HG03196 (cell line): Measurements from ENCODE around the gene HSDL1.

ENCODE experiments used
- ATAC-seq: cut with Tn5 transposase; IDR thresholded peaks from one replicate; pipeline ENCODE4 v1.9.1; 2021; ENCODE audit not compliant: unreplicated experiment

The HSDL1 gene

DNA sequence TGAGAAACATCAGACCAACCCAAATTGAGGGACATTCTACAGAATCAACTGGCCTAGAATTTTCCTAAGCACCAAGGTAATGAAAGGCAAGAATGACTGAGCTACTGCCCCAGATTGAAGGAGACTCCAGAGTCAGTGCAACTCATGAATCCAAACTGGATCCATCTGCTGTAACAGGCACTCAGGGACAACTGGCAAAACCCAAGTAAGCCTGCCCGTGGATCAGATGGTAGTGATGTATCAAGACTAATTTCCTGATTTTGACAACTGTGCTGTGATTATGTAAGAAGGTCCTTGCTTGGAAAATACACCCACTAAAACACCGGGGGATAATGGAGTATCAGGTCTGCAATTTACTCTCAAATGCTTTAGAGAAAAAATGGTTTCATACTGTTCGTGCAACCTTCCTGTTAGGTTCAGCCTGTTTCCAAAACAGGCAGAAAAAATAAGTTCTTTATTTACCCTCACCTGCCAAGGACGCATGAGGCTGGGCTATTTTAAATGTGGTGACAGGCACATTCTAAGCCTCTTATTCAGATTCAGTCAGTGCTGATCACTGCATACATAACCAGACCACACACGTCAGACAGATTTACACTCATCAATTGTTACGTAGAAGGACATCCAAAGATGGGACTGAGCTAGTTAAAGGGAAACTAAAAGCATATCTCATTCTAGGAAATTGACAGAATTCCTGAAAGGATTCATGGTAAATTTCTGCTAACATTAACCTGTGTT is 35.2 kb downstream of the HSDL1 start:
- ATAC-seq: no peak

DNA sequence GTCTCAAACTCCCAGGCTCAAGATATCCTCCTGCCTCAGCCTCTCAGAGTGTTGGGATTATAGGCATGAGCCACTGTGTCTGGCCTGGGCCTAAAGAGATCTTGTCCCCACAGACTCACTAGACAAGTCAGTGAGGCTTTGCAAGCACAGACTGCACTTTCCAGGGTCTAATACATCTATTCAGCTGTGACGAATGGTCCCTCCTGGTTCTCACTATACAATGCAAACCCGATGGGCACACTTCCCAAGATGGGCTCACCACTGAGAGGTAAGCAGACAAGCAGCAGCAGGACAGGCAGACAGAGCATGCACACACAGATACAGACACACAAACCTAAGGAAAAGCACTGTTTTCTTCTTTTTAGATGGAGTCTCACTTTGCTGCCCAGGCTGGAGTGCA is 37.1 kb downstream of the HSDL1 start:
- ATAC-seq: no peak

DNA sequence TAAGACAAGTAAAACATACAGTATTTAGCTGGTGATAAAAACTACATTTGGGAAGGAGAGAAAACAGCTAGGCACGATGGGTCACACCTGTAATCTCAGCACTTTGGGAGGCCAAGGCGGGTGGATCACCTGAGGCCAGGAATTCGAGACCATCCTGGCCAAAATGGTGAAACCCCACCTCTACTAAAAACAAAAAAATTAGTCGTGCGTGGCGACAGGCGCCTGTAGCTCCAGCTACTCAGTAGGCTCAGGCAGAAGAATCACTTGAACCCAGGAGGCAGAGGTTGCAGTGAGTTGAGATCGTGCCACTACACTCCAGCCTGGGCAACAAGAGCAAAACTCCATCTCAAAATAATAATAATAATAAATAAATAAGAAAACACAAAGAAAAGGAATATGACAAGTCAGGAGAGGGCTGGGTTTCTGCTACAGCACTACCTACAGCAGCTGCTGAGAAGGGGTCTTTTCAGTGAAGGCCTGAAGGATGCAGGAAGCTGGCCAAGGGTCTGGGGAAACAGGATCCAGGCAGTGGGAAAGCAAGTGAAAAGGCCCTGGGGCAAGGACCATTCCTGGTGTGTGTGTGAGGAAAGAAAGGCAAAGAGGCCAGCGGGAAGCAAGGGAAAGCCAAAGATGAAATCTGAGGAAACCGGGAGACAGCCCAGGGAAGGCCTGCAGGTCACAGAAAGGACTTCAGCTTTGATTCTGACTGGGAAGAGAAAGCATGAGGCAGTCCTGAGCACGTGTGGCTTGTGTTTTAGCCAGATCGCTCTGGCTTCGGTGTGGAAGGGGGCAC is 38.8 kb downstream of the HSDL1 start:
- ATAC-seq: no peak

GRCh38 chr16:84105301-84105815 is 39.6 kb downstream of the HSDL1 start:
- ATAC-seq: no peak

DNA sequence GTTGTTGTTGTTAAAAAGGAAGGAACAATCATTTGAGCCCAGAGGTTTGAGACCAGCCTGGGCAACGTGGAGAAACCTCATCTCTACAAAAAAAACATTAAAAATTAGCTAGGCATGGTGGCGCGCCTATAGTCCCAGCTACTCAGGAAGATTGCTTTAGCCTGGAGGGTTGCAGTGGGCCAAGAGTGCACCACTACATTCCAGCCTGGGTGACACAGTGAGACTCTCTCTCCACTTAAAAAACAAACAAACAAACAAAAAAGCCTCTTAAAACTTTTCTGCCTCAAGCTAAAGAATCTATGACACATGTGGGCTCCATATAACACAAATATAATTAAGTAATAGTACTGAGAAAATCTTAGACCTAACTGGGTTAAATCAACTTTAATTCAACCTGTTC is 40.7 kb downstream of the HSDL1 start:
- ATAC-seq: no peak

DNA sequence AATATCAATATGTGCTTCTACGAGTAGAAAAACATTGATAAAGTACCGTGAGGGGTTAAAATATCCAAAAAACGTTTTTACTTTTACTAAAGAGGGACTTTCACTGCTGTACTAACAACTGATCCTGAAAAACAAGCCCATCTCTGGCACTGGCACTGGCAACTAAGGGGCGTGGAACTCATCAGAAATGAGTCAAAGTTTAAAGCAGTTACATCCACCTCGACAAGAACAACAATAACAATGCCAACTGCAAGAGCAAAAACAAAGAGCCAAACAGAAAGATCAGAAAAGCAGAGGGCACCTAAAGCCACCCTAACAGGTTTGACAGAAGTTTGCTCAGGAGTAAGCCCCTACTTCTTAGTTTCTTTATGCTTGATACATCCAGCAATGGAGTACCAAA is 41.3 kb downstream of the HSDL1 start:
- no peak for ATAC-seq

DNA sequence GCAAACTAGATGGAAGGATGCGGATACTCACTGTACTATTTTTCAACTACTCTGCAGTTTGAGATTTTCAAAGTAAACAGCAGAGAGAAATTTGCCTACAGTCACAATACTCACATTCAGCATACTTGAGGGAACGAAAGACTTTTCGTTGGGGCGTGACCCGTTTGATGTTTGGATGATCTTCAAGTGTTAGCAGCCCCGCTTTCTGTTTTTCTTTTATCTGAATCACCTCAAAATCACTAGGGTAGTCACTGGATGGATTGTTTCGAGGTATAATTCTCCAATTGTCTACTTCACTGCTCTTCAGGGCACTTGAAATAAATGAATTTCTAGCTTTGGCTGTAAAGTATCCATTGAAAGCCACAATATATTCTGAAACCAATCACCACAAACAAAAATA is 46.0 kb downstream of the HSDL1 start:
- no peak for ATAC-seq

GRCh38 chr16:84096447-84097005 is 48.5 kb downstream of the HSDL1 start:
- no peak for ATAC-seq

DNA sequence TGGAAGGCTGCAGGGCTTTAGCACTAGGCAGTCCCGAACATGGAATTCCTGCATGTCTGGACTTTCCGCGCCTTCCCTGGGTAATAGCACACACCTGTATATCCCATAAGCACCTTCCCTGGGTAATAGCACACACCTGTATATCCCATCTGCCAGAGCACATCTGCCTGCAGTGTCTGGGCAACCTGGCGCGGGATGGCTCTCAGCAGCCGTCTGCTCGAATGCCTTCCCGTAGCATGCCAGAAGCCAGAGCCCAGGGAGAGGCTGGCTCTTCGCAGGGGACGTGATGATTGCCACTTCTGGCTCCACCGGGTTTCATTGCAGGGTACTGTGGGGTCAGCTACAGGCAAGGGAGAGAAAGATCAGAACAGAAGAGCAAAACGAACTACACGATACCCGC is 49.5 kb downstream of the HSDL1 start:
- no peak for ATAC-seq

GRCh38 chr16:84093879-84094270 is 51.1 kb downstream of the HSDL1 start:
- ATAC-seq: no peak

GRCh38 chr16:84093120-84093878 is 51.7 kb downstream of the HSDL1 start:
- no peak for ATAC-seq

DNA sequence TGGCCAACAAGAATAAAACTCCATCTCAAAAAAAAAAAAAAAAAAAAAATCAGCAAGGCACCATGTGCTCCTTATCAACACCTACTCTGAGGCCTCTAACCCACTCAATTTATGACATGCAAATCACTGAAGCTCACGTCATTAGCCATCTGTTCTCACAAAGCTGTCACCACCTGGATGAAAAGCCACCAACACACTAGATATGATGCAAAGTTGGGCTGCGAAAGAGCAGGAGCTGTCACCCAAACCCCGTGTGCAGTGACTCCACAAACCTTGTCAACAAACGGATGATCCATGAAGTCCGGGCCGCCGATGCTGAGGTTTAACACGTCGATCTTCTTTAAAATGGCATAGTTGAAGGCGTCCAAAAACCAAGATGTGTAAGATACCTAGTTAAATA is 53.5 kb downstream of the HSDL1 start:
- no peak for ATAC-seq

- no peak for ATAC-seq
Measured at GRCh38 chr16:84090211-84090610, 54.8 kb downstream of the HSDL1 start.

- ATAC-seq: peak; percentile 71
Measured at GRCh38 chr16:84088695-84089395, 56.1 kb downstream of the HSDL1 start.

- no peak for ATAC-seq
Measured at GRCh38 chr16:84087466-84088151, 57.4 kb downstream of the HSDL1 start.

- no peak for ATAC-seq
Measured at GRCh38 chr16:84087001-84087400, 58.0 kb downstream of the HSDL1 start.

DNA sequence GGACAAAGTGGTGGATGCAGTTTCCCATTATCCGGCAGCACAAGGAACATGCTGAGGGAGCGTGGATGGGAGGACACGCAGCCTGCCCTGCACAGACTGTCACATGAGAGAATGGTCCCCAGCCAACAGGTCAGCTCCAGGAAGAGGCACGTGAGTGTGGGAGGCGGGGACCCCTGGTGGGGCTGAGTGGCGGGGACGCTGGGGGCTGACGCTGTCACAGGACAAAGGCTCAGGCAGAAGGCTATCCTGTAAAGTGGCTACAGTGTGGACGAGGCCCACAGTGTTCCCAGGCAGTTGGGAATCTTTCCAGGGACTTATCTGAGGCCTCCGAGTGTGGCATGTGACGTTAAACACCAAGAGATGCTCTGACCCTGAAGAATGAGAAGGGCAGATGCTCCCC is 58.6 kb downstream of the HSDL1 start:
- ATAC-seq: no peak

GRCh38 chr16:84085773-84086172 is 59.2 kb downstream of the HSDL1 start:
- ATAC-seq: no peak

GRCh38 chr16:84085271-84085667 is 59.7 kb downstream of the HSDL1 start:
- ATAC-seq: no peak
